Keratinocyte (primary cell): ENCODE results near the gene ARHGAP24.

ENCODE experiments used
- CTCF ChIP-seq, 3 experiments: IDR thresholded peaks in 1 of 3; conservative IDR thresholded peaks in 1 of 3; optimal IDR thresholded peaks in 1 of 3; 2 replicates in 2 of 3; 3 replicates in 1 of 3; pipeline versions ENCODE3 to v1.5.1; 2011; ENCODE audit warnings: low read length in 3 of 3, mild to moderate bottlenecking in 3 of 3, moderate library complexity in 2 of 3, control low read depth in 1 of 3, inconsistent platforms in 1 of 3; ENCODE audit not compliant: insufficient read depth in 2 of 3; ENCODE audit errors: extremely low read depth in 1 of 3
- EZH2 ChIP-seq: IDR thresholded peaks from one replicate; pipeline ENCODE4 v1.6.1; 2012; ENCODE audit warnings: inconsistent platforms, mild to moderate bottlenecking, low read length, moderate library complexity

GRCh38 chr4:85708468-85708867 is 233.5 kb downstream of the ARHGAP24 start:
- TF ChIP-seq CTCF (optimal IDR thresholded peaks at IDR 0.05 in 1 of 3, IDR thresholded peaks at IDR 0.05 in 1 of 3, conservative IDR thresholded peaks at IDR 0.05 in 1 of 3; ENCODE audit: extremely low read depth in 1 of 3, insufficient read depth in 2 of 3, low read length in 3 of 3) (no peak), EZH2 (no peak)
